Liver (tissue), 3 donors: Measurements from ENCODE around the gene CUX1.

Experiments used
- CTCF ChIP-seq: fragments of 150-350 bp; IDR thresholded peaks from 2 replicates; pipeline ENCODE4 v1.5.1; 2017; ENCODE audit warnings: improper control_type of control experiment, low read depth, low read length; ENCODE audit not compliant: missing input control
- SP1 ChIP-seq: IDR thresholded peaks from 2 replicates; pipeline ENCODE4 v1.6.1; 2018; ENCODE audit warnings: antibody characterized with exemption, mild to moderate bottlenecking
- donor health status: healthy.
- donor health status: healthy.

GRCh38 chr7:101973130-101973529, 155.7 kb downstream of the CUX1 start:
- TF ChIP-seq CTCF = no peak
- no peak for TF ChIP-seq SP1
